Panc1 (cell line): ENCODE results near the gene MIA2. TPM values are rescaled to one million over a fixed set of nuclear protein-coding genes. Genes with fewer than 3 reads are reported as not detected.

ENCODE experiments used
- ATAC-seq: fragments of 200-7000 bp; cut with Tn5 transposase; 2 replicates; pipeline ENCODE4 v1.9.1; 2020; ENCODE audit warnings: mild to moderate bottlenecking, moderate library complexity
- BruUV-seq: library from RNA; stranded (reverse); fragments of 400-500 nt; replicated peaks from 2 replicates; lab custom pipeline; 2021; lab: Mats Ljungman, UMichigan
- CTCF ChIA-PET: fragments of 300-600 bp; sonication (Branson Sonifier 250); formaldehyde crosslinking; loops from one replicate; lab custom pipeline; 2022; ENCODE audit warnings: antibody characterized with exemption; lab: Charles Lee
- POLR2A ChIA-PET: fragments of 300-600 bp; sonication (Branson Sonifier 250); formaldehyde crosslinking; loops from one replicate; lab custom pipeline; 2022; ENCODE audit warnings: antibody characterized with exemption; lab: Charles Lee
- DNase-seq: peaks from one replicate; pipeline ENCODE4 v3.0.0-alpha.2; 2010; ENCODE audit warnings: low read depth, low spot score
- H3K27ac ChIP-seq: 2 replicates; pipeline ENCODE4 v1.5.1; 2011; ENCODE audit warnings: mild to moderate bottlenecking, low read length, inconsistent platforms
- H3K27me3 ChIP-seq: fragments of 200-500 bp; sonication (Bioruptor generic); 2 replicates; pipeline ENCODE4 v1.6.0; 2014; ENCODE audit warnings: low read length, inconsistent platforms; ENCODE audit not compliant: control insufficient read depth, insufficient read depth
- H3K36me3 ChIP-seq: fragments of 200-500 bp; sonication (Bioruptor generic); 2 replicates; pipeline ENCODE4 v1.5.1; 2014; ENCODE audit warnings: inconsistent platforms, mild to moderate bottlenecking, low read length, moderate library complexity; ENCODE audit not compliant: control insufficient read depth, insufficient read depth
- H3K4me1 ChIP-seq: 2 replicates; pipeline ENCODE4 v1.5.1; 2011; ENCODE audit warnings: inconsistent platforms, mild to moderate bottlenecking, low read length, moderate library complexity; ENCODE audit not compliant: control insufficient read depth, insufficient read depth
- H3K4me3 ChIP-seq, 2 experiments: 2 replicates each; pipeline ENCODE4 v1.5.1; 2011 to 2012; ENCODE audit warnings: low read depth in 2 of 2, low read length in 2 of 2, mild to moderate bottlenecking in 2 of 2, inconsistent platforms in 1 of 2, moderate library complexity in 1 of 2
- H3K9me3 ChIP-seq: fragments of 200-500 bp; sonication (Bioruptor generic); 2 replicates; pipeline ENCODE4 v1.5.1; 2014; ENCODE audit warnings: low read depth, mild to moderate bottlenecking, inconsistent platforms, low read length, moderate library complexity; ENCODE audit not compliant: control insufficient read depth, insufficient read depth
- CTCF ChIP-seq: fragments of 450-650 bp; IDR thresholded peaks from 2 replicates; pipeline ENCODE4 v1.5.1; 2017; ENCODE audit warnings: mild to moderate bottlenecking
- POLR2AphosphoS5 ChIP-seq: IDR thresholded peaks from 2 replicates; pipeline ENCODE4 v1.6.1; 2012; ENCODE audit warnings: mild to moderate bottlenecking, low read depth, low read length, moderate library complexity
- REST ChIP-seq, 2 experiments: IDR thresholded peaks; 2 replicates each; pipeline ENCODE4 v1.6.1; 2011 to 2012; ENCODE audit warnings: low read depth in 2 of 2, control low read depth in 1 of 2, low read length in 1 of 2, mild to moderate bottlenecking in 1 of 2, moderate library complexity in 1 of 2; ENCODE audit not compliant: insufficient read depth in 1 of 2
- SIN3A ChIP-seq: IDR thresholded peaks from 2 replicates; pipeline ENCODE4 v1.6.1; 2012; ENCODE audit warnings: low read depth, mild to moderate bottlenecking, low read length, moderate library complexity, borderline replicate concordance; ENCODE audit not compliant: insufficient read depth
- TCF7L2 ChIP-seq: IDR thresholded peaks from 2 replicates; pipeline ENCODE4 v1.6.1; 2011; ENCODE audit warnings: mild to moderate bottlenecking, low read depth, low read length, inconsistent platforms
- in situ Hi-C: cut with HindIII; loops from 2 replicates; pipeline ENCODE4 v1.10.0; 2016; ENCODE audit warnings: low sequenced_read_pairs, low pct_unique_long_range_greater_than_20kb
- intact Hi-C: fragments of 100-400 bp; cut with micrococcal nuclease; formaldehyde crosslinking; loops from one replicate; pipeline ENCODE4 v1.10.0; 2022; ENCODE audit not compliant: unreplicated experiment
- total RNA-seq: library from RNA; stranded (reverse); gene quantifications from one replicate; pipeline ENCODE4 v1.2.1, GENCODE V29; 2021; ENCODE audit not compliant: unreplicated experiment

The MIA2 gene
- total RNA-seq, 1 experiment from 2014 or later = 19.2 TPM

- in situ Hi-C loops = no loop called here
- no peak for TF ChIP-seq POLR2AphosphoS5
- no peak for TF ChIP-seq REST (IDR thresholded peaks at IDR 0.05; ENCODE audit: insufficient read depth in 1 of 2, low read depth in 2 of 2, low read length in 1 of 2)
- TF ChIP-seq CTCF = no peak
- no peak for TF ChIP-seq SIN3A
- TF ChIP-seq TCF7L2 = no peak
- CTCF ChIA-PET = no interaction called here
- BruUV-seq = no TSS peak
- POLR2A ChIA-PET = no interaction called here
- no peak for ATAC-seq
- intact Hi-C loops = no loop called here
- Histone ChIP-seq H3K9me3 (no peaks in the 10 kb centered on the region), H3K4me3 (no peak overlapping the region), H3K27me3 (no peaks in the 10 kb centered on the region), H3K27ac (no peak overlapping the region), H3K4me1 (no peaks in the 10 kb centered on the region; the same call in 1 of the 2 replicates), H3K36me3 (no peaks in the 10 kb centered on the region)
- no peak for DNase-seq
Measured at GRCh38 chr14:39393289-39393688, 159.6 kb downstream of the MIA2 start.

- H3K4me1 ChIP-seq = no peaks in the 10 kb centered on the region; the same call in 1 of the 2 replicates
- POLR2A ChIA-PET = no interaction called here
- TF ChIP-seq POLR2AphosphoS5 = no peak
- no peak for TF ChIP-seq REST (IDR thresholded peaks at IDR 0.05; ENCODE audit: insufficient read depth in 1 of 2, low read depth in 2 of 2, low read length in 1 of 2)
- no peak for TF ChIP-seq TCF7L2
- no peak for TF ChIP-seq SIN3A
- no peak for TF ChIP-seq CTCF
- no peaks in the 10 kb centered on the region for H3K27me3 ChIP-seq
- intact Hi-C loops = no loop called here
- no peaks in the 10 kb centered on the region for H3K9me3 ChIP-seq
- CTCF ChIA-PET = no interaction called here
- in situ Hi-C loops = no loop called here
- H3K36me3 ChIP-seq = no peaks in the 10 kb centered on the region
- ATAC-seq (no peak), DNase-seq (no peak)
- no TSS peak for BruUV-seq
- no peak overlapping the region for H3K27ac ChIP-seq
- no peak overlapping the region for H3K4me3 ChIP-seq
Measured at GRCh38 chr14:39395555-39396254, 162.0 kb downstream of the MIA2 start.
